ENCODE measurements around the gene SAMD4B.
A peak's percentile ranks its signal among the peaks of the same experiment; 100 is the strongest.
"Not testable (repeated sequence)": the region's sequence is repeated elsewhere in the genome, so short reads cannot be mapped to it uniquely, and the experiment has no call there.

Gene SAMD4B

GRCh38 chr19:39372047-39372802 lies 30.0 kb downstream of the SAMD4B start:
- DNase-seq: no peak

DNA sequence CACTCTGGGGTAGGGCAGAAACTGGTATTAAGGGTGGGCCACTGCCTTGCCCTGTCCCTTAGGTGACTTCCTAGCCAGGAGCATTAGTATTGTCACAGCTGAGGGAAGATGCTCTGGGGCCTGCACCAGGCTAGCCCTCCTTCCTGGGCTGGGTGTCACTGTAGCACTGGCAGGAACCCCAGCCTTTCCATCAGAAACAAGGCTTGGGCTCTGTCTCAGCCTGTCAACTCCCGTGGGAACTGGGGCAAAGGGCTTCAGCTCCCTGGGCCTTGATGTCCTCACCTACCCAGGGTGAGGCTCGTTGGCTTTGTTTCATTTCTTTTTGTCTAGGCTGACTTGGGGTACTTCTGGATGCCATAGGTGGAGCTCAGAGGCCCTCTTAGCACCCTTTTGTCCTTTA lies 30.7 kb downstream of the SAMD4B start:
- DNase-seq: no peak

DNA sequence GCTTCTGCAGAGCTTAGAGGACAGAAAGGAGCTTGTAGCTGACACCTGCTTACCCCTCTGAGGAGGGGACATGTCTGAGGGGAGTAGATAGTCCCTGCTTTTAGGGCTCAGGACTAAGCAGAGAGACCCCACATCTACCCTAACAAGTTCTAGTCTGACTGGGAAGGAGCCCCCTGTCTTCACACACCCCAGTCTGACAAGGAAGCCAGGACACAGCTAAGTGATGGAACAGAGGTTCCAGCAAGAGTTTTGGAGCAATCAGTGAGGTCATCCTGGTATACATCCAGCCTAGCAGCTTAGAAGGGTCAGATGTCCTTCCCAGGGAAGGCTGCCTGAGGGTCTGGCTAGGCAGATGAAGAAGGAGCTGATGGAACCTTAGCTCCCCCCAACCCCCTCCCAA lies 33.7 kb downstream of the SAMD4B start:
- DNase-seq: no peak

- no peak for DNase-seq
Measured at GRCh38 chr19:39377373-39378362, 35.4 kb downstream of the SAMD4B start.

GRCh38 chr19:39379366-39379765 lies 37.1 kb downstream of the SAMD4B start:
- not testable (repeated sequence) for DNase-seq

GRCh38 chr19:39379865-39380396 lies 37.7 kb downstream of the SAMD4B start:
- DNase-seq: no peak

DNA sequence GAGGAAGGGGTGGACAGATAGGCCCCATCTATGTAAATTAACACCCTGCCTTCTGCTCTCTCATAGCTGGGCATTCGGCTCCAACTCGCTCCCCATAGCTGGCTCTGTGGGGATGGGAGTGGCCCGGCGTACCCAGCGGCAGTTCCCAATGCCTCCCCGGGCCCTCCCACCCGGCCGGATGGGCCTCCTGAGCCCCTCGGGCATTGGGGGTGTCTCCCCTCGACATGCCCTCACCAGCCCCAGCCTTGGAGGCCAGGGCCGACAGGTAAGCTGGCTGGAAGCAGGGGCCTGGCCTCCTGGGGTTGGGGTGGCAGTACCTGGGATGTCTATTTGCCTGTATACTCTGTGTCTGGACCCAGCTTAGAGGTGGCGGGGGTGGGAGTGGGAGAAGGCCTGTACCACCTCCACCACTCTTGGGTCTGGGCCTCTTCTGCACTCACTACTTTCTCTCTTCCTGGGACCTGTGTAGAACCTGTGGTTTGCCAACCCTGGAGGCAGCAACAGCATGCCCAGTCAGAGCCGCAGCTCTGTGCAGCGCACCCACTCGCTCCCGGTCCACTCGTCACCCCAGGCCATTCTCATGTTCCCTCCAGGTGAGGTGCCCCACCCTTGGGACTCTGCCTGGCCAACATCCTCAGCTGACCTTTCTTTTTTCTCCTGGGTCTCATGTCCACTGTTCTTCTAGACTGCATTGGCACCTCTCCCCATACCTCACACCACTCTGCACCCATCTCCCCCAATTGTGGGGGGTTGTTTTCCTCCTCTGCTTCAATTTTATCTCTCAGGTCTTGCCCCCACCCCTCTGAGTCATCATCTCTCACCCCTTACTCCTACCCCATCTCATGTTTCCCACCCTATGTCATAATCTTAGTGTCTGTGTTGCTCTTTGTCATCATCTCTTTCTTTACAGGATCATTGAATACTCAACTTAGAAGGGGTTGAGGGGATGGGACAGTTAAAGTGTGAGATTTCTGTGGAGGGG lies 38.6 kb downstream of the SAMD4B start:
- DNase-seq: no peak

DNA sequence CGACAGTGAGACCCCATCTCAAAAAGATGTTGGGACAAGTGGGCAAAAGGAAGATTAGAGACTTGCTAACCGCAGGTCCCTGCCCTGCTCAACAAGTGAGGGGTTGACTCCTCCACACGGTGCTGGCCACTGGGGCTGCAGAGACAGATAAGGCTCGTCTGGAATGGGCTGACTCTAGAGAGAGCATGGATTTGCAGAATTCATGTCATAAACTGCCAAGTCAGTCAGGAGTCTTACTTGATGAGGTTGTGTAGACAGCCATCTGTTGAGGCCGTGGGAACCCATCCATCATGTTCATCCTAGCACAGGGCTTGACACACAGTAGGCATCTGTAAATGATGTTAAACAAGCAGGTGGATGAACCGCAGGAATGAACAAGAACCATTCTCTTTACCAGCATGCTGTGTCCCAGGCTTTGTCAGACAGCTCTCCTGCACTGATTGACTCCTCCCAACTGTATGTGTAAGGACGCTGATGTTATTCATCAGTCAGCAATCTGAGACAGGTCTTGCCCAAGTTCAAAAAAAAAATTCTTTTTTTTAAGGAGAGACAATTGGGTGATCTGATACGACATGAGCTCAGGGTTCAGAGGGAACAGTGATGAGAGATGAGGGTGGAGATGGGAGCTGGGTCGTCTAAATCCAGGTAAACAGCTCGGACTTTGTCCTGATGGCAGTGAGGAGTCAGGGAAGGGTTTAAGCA lies 39.8 kb downstream of the SAMD4B start:
- DNase-seq: no peak

DNA sequence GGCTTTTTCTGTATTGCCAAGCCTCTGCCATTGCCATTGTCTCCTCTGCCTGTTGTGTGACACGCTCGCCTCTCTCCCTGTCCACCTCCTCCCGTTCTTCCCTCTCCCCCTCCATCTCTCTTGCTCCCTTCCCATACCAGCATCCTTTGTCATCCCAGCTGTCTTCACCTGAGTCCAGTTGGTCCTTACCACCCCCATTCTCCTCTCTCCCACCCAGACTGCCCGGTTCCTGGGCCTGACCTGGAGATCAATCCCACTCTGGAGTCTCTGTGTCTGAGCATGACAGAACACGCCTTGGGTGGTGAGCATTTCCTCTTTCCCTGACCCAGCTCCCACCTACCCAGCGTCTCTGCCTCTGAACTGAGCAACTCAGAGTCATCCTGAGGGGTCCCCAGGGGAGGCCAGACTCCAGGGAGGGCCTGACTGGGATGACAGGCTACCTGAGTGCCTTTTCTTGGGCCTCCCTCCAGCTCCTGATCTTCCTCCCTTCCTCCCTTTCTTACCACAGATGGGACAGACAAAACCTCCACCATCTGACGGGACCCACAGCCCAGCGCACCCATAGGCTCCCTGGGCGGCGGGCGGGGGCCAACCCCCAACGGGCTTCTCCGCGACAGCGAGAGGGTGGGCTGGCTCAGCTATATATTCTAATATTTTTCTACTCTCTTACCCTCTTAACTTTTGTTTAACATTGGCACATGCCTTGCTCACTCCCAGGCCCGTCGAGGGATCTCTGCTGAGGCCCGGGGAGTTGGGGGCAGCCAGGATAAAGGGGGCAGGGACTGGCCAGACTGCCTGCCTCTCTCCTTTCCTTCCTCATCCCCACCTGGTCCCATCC lies 41.0 kb downstream of the SAMD4B start:
- DNase-seq: no peak

DNA sequence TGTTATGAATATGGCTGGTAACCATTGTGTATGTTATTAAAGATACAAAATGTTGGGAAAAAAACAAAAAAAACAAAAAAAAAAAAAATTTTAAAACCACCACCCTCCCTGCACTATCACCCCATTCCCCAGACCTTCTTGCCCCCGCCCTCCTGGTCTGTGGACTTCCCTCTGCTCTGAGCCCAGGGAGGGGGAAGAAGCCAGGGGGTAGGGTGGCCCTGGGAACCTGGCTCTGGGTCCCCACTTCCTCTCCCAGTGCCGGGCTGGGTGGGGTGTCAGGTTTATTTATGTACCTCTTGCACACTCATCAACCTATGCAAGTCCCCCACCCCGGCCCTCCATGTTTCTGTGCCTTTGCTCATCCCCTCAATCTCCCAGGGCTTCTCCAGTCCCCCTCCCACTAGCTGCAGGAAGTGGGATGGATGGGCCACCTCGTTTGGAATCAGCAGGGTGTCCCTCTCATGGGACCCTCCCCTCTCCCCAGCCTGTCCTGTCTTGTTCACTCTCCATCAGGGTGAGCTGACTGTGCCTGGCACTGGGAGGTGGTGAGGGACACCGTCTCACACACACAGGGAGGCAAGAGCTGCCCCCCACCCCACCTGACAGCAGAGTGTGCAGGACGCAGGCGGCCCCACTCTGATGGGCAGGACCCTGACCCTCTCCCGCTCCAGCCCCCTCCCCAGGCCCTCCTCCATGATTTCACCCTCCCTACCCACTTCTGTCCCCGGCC lies 42.8 kb downstream of the SAMD4B start:
- no peak for DNase-seq

- DNase-seq: no peak
Measured at GRCh38 chr19:39385629-39386411, 43.6 kb downstream of the SAMD4B start.

GRCh38 chr19:39386557-39386956 lies 44.3 kb downstream of the SAMD4B start:
- no peak for DNase-seq

DNA sequence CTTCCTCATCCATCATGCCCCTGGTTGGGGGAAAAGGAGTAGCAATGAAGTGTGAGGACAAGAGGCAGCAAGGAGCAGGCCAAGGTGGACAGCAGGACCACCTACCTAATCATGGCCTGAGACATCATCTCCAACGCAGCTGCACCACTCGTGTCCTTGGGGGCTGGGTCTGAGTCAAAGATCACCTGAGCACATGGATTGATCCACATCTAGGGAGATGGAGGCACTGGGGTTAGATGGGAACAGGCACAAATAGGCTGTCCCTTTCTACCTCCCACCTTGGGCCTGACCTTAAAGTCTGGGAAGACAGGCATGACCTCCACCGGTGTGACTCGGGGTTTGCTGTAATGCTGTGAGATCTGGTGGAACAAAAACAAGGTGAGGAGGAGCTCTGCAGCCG lies 46.4 kb downstream of the SAMD4B start:
- no peak for DNase-seq

DNA sequence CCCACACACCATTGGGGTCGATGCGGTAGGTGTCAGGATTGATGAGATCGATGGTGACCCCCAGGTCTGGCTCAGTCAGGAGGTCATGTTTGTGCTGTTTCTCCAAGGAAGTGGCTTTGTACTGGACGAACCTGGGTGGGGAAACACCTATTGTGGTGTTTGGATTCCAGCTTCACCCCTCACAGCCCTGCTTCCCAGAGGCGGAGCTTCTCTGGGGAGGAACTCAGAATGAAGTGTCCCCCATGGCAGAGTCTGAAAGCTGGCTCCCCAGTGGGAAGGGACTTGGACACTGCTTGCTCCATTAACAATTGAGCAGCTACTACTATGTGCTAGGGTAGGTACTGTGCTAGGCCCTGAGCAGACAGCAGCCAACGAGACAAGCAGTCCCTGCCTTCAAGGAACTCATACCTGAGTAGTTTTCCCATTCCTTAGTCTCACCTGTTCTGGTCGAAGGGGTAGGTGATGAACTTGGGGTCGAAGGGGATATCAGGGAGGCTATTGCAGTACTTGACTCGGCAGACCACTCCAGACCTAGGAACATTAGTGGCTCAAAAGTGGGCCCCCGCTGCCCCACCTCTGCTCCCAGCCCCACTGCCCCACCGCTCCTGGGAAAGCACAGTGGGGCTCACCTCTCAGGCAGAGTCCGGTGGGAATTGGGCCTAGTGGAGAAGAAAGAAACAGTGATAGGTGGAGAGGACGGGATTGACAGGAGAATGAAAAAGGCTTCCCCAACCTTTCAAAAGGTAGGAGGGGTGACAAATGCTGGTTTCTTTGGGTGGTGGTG lies 47.6 kb downstream of the SAMD4B start:
- DNase-seq: no peak

DNA sequence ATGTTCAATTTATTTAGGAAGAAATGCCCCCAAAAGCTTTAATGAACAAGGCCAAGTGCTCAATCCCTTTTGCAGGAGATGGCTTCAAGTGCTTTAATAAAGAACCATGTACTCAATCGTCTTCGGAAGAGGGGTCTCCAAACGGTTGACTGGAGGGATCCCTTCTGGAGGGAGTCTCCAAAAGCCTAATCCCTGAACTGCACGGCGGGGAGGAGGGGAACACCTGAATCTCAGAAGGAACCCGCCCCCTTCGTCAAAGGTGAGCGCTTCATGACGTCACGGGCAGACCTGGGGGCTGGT lies 48.2 kb downstream of the SAMD4B start:
- DNase-seq: peak; percentile 86

- DNase-seq: peak; percentile 97
Measured at GRCh38 chr19:39390751-39391437, 48.7 kb downstream of the SAMD4B start, which contains the start of the genes MED29 and PAF1. MED29 (plus strand) TSS chr19:39391378; CDS start chr19:39391423, 45 bp downstream. PAF1 (minus strand) TSS chr19:39391106; CDS start chr19:39390864, 242 bp downstream.
